GM21619 (cell line): ENCODE results near the gene OR52A1.
"Not testable (repeated sequence)": the region's sequence is repeated elsewhere in the genome, so short reads cannot be mapped to it uniquely, and the experiment has no call there.

Source experiments
- ATAC-seq: cut with Tn5 transposase; IDR thresholded peaks from one replicate; pipeline ENCODE4 v1.9.1; 2021; ENCODE audit not compliant: unreplicated experiment

Gene OR52A1

DNA sequence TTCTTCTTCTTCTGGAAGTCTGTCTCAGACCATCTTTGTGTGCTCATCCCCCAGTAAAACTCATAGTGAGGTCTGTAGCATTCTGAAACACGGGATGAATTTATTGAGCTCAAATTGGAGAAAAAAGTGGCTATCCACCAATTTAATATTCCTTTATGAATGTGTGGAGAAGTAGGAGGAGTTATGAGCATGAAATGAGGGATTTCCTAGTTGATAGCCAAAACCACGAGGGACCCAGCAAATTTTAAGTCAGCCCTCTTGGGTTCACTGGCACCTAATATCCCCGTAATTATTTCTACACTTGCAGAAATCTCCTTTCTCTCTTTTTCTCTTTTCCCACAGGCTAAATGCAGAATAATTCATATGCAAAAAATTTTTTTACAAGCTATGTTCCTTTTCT is at the start of gene OR52A1:
TSS of gene OR52A1 (minus strand) at position 101 of the 400 bp plus-strand sequence. CDS start 2,388 bp downstream, outside the sequence.
- ATAC-seq, result no peak

DNA sequence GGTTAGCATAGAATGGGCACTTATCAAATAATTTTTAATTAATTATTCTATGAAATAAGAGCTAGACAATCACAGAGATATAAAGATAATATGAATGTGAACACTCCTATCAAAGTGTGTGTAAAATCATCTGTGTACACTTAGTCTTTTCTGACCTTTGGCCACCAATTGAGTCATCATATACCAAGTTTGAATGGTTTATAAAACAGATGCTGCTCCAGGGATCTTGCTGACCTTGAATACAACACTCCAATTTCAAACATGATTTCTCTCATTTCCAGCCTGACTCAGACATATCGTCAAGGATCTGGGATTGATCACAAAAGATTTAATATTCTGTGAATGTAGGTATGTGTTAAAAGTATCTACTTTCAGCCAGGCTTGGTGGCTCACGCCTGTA is 48.8 kb upstream of the OR52A1 start:
- no peak for ATAC-seq

DNA sequence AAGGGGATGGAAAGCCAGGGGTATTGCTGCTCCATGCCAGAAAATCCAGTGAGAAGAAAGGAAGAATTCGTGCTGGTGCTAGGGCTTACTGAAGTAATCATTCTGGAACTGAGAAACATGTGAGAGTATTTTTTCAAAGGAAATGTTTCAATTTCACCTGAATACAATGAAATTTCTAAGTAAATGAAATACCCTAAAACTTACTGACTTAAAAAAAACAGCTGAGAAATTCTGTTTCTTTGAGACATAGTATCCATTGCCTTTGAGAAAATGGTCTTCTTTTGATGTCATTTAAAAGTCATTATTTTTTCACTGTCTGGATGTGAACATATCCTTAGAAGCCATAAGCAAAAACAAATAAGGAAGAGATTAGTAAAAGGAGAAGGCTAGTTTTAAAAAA is 46.0 kb upstream of the OR52A1 start, which contains the start of gene OR51V1:
TSS of gene OR51V1 (minus strand) at position 101 of the 400 bp plus-strand sequence. CDS start at position 101, 0 bp downstream.
- ATAC-seq, result no peak

DNA sequence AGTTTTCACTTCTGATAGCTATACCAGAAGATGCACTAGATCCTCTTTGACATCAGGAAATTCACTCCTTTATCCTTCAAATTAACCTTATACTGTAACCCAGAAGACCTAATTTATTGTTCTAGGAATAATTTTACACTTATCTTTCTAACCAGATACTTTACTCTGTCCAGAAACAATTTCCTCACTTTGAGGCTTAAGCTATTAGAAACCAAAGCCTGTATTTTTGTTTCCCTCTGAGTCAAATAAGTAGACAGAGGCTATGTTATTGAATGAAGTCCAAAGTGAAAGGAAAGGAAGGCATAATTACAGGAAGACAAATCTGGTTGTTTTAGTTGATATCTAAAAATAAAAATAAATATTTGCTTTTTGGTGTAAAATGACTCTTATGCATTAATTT is 43.7 kb upstream of the OR52A1 start:
- ATAC-seq, result no peak

DNA sequence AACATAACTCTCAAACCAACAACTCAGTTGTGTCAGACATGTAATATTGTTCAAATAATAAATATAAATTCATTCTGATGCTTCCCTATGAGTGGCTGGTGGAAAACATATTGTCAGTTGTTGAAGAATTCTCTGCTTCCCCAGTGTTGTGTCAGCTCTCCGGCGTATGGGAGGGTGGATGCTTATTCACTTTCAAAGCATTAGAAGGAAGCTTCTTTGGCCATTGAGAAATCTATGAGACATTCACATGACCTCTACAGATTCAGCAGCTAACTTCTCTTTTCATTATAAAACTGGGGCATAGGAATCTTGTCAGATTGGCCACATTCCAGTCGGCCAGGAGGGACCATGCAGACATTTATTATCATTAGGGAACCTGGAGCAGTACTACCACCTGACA is 43.0 kb upstream of the OR52A1 start:
- no peak for ATAC-seq

DNA sequence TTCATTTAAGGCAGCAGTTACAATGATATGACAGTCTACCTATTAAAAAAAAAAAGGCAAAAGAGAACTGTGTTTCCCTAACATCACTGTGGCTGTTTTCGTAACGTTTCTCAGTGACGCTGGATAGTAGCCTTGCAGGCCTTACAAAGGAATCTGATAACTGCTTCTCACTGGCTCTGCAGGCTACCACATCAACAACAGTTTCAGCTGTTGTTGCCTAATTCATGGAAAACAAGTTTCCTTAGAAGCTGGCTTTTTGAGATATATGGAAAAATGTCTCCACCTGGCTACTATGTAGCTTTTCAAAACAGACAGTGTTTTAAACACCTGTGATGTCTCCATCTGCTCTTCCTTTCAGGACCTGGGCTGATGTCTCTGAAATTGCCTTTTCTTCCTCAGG is 42.2 kb upstream of the OR52A1 start:
- ATAC-seq, result no peak

DNA sequence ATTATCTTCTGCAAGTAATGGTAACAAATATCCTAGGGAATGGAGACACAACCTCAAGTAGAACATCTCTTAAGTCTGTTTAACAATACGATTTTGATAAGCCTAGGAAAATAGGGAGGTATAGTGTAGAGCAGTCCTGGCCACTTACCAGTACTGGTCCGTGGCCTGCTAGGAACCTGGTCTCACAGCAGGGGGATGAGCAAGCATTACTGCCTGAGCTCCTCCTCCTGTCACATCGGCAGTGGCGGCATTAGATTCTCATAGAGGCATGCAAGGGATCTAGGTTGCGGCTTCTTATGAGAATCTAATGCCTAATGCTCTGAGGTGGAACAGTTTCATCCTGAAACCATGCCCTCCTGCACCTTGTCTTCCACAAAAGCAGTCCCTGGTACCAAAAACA is 41.5 kb upstream of the OR52A1 start:
- no peak for ATAC-seq

DNA sequence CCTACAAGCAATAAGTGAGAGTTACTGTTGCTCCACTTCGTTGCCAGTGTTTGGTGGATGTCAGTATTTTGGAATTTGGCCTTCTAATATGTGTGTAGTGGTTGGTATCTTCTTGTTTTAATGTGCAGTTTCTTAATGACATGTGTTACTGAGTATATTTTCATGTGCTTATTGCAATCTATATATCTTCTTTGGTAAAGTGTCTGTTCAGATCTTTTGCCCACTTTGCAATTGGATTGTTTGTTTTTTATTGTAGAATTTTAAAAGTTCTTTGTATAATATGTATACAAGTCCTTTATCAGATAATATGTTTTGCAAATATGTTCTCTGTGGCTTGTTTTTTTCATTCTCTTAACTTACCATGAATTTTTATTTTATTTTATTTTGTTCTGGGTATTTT is 38.2 kb upstream of the OR52A1 start:
- ATAC-seq, result no peak

DNA sequence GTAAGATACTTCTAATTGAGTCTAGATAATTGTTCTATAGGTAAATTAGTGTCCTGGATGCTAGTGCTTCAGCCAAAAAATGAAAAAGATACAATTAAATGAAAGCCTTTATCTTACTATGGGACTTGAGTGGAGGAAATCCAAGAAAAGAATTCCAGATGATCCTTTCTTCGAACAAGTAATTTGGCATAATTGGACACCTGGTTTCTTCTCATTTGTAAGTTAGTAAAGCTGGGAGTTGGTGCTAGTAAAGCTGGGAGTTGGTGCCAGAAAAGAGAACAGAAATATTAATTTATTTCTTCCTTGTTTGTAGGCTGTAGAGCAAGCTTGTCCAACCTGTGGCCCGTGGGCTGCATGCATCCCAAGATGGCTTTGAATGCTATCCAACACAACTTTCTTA is 33.6 kb upstream of the OR52A1 start:
- no peak for ATAC-seq

DNA sequence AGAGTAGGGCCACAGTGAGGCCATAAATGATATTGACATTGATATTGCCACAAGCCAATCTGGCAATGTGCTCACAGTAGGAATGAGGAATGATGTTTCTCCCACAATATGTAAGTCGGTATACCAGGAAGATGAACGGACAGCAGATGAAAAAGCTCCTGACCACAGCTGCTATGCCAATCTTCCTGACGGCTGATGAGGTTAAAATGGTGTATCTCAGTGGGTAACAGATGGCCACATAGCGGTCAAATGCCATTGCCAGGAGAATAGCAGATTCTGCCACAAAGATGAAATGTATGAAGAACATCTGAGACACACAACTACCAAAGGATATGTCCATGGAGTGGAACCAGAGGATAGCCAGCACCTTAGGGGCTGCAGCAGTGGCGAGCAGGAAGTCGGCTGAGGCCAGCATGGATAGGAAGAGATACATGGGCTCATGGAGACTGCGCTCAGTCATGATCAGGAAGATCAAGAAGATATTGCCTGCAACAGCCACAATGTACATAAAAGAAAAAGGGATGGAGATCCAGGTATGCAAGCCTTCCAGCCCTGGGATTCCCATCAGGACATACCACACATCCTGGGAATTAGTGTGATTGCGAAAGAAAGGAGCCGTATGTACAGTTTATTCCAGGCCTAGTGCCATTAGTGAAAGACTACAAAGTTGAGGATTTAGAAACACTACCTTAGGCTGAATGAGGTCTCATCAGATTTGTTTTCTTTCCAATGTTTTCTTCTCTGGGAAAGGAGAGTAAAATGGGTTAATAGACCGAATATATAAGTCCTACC is 23.7 kb upstream of the OR52A1 start:
- no peak for ATAC-seq

DNA sequence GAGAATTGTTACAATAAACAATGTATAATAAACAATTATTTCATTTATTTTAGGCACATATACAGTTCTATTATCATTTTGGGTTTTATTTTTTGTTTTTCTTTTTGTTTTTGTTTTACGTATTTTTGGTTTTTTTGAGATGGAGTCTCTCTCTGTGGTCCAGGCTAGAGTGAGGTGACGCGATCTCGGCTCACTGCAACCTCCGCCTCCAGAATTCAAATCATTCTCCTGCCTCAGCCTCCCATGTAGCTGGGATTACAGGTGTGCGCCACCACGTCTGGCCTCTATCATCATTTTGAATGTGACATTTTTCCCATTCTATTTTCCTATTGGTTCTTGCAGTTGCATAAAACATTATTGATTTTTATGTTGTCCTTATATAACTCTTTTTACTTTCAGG is 20.4 kb upstream of the OR52A1 start:
- no peak for ATAC-seq

DNA sequence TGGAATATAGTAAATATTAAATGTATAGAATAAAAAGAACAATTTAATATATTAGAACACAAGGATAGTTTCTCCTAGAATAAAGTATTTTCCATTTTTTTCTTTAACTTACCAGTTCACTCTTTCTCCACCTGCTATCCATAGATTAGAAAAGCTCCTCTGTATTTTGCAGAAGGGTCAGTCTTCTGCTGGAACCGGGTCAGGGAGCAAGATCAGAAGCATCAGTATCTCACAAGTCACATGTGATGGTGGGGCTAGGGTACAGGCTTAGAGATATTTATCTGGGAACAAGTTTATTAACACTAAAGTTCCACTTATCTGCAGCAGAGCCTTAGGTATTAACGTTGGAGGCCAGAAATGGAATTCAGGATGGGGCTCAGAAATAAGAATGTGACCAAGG is 17.3 kb upstream of the OR52A1 start:
- no peak for ATAC-seq

DNA sequence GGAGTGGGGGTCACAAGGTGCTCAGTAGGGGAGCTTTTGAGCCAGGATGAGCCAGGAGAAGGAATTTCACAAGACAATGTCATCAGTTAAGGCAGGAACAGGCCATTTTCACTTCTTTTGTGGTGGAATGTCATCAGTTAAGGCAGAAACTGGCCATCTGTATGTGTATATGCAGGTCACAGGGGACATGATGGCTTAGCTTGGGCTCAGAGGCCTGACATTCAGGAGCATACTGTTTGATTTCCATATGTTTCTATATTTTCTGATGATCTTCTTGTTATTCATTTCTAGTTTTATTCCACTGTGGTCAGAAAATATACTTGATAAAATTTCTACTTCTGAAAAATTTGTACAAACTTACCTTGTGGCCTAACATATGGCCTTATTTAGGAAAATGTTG is 11.3 kb upstream of the OR52A1 start:
- not testable (repeated sequence) for ATAC-seq

DNA sequence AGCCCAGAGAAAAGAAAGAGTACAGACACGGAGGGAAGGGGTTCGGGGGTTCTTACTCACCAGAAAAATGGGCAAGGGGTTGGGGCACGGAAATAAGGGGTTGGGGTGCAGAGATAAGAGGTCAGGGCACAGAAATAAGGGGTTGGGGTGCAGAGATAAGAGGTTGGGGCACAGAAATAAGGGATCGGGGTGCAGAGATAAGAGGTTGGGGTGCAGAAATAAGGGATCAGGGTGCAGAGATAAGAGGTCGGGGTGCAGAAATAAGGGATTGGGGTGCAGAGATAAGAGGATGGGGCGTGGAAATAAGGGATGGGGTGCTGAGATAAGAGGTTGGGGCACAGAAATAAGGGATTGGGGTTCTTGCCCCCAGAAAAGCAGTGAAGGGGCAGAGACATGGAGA is 10.2 kb upstream of the OR52A1 start:
- not testable (repeated sequence) for ATAC-seq

DNA sequence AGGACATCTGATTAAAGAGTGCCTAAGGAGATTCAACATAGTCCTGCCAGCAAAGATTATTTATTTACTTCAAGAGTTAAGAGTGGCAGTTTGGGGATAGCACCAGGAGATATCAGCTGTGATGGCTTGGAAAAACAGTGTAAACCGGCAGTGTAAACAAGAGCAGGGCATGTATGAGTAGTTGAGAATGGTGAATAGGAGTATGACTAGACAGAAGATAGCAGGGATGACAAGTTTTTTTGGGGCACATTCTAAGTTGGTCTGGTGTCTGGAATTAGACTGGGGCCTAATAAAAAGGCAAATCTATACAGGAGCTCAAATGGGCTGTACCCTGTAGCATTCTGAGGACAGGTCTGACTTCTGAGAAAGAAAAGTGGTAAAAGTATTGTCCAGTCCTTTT is 6.5 kb upstream of the OR52A1 start:
- ATAC-seq, result not testable (repeated sequence)

DNA sequence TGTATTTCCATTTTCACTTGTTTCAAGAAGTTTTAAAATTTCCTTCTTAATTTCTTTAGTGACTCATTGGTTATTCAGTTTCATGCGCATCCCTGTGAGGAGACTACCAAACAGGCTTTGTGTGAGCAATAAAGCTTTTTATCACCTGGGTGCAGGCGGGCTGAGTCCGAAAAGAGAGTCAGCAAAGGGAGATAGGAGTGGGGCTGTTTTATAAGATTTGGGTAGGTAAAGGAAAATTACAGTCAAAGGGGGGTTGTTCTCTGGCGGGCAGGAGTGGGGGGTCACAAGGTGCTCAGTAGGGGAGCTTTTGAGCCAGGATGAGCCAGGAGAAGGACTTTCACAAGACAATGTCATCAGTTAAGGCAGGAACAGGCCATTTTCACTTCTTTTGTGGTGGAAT is 5.7 kb upstream of the OR52A1 start:
- not testable (repeated sequence) for ATAC-seq

DNA sequence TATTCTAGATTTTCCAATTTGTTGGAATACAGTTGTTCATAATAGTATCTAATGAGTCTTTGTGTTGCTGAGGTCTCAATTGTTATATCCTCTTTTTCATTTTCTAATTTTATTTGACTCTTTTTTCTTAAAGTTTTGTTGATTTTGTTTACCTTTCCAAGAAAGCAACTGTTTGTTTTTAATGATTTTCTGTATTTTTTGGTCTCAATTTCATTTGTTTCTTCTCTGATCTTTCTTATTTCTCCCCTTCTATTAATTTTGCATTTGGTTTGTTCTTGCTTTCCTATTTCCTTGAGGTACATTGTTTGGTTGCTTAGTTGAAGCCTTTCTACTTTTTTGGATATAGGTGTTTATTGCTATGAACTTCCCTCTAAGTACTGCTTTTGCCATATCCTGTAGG is 5.2 kb upstream of the OR52A1 start:
- ATAC-seq, result no peak

DNA sequence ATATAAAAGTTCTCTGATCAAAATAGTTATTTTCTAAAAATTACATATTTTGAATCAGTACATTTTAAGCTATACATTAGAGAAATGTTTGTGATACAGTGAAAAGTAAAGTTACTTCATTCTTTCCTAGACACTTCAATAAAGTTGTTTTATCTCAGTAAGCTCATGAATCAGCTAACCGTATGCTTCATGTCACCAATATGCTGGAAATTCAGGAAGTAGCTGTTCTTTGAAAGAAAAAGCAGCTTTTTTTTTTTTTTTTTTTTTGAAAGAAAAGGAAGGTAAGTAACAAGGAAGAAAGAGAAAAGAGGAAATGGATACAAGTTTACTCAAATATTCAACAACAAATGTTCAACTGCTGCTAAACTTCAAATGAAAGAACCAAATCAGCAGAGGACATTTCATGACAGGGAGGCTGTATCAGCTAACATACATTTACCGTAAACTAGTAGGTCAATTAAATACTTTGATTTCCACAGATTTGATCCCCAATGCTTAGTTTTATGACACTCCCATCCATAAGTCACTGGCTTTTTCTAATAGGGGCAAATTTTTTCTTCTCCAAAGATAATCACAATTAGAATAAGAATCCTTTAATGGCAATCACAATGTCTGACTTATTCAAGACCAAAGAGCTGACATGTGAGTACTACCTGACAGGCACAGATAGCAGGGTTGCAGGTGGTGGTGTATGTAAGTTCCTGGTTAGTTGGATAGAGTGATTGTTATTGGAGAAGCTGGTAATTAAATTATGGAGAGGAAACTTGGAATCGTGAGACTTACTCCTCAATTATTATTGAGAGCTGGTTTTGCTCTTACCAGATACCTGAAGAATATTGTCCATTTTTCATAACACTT is 754 bp downstream of the OR52A1 start:
- ATAC-seq, result no peak

DNA sequence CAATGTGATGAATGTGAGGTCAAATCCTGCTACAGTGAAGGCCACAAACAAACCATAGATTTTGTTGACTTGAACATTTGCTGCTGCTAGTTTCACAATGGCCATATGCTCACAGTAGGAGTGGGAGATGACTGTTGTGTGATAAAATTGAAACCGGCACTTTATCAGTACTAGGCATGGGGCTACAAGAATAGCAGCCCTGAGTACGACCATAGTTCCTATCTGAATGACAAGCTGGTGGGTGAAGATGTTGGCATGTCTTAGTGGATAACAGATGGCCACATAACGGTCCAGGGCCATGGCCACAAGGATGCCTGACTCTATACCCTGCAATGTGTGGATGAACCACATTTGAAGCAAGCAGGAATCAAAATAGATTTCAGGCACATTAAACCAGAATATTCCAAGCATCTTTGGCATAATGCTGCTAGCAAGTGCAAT is 2.8 kb downstream of the OR52A1 start:
- ATAC-seq, result no peak

DNA sequence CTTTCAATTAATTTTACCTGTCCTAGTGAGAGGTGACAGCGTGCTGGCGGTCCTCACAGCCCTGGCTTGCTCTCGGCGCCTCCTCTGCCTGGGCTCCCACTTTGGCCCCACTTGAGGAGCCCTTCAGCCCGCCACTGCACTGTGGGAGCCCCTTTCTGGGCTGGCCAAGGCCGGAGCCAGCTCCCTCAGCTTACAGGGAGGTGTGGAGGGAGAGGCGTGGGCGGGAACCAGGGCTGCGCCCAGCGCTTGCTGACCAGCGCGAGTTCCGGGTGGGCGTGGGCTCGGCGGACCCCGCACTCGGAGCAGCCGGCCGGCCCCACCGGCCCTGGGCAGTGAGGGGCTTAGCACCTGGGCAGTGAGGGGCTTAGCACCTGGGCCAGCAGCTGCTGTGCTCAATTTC is 10.4 kb downstream of the OR52A1 start:
- ATAC-seq, result not testable (repeated sequence)

DNA sequence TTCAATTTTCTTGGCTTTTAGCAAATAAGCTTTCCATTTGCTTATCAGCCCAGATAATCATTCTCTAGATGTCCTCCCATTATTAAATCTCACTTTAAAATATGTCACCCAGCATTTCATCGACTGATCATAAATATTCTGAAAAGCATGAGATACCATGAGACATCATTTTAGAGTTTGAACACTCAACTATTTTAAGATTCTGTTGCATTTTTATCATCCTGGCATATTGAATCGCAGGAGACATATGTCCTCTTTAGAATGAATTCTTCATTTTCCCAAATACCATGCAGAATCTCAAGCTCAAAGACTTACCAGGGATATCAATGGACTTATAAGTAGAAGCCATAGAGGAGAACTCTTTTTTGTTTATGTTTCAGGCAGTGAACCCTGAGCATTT is 16.6 kb downstream of the OR52A1 start, which contains the start of gene OR52A5:
TSS of gene OR52A5 (minus strand) at position 361 of the 400 bp plus-strand sequence. CDS start 5,714 bp downstream, outside the sequence.
- no peak for ATAC-seq

DNA sequence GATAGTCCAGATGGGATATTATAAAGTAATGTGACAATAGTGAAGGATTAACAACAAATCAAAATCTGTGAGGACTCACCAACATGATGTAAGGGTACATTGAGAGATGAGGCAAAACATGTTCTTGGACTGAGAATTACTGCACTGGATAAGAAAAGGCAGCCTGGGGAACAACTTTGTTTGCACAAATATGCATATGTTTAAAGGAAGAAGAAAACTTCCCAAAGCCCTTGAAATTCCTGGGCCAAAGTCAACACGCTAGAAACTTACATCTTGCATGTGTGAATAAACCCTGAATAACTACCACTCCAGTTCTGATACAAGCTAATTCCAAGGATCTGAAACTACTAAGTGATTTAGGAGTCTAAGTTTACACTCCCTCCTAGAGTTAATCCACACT is 17.5 kb downstream of the OR52A1 start:
- ATAC-seq, result no peak
